ENCODE data around the gene ZNF45.
"Not testable (repeated sequence)": the region's sequence is repeated elsewhere in the genome, so short reads cannot be mapped to it uniquely, and the experiment has no call there.

Gene ZNF45

DNA sequence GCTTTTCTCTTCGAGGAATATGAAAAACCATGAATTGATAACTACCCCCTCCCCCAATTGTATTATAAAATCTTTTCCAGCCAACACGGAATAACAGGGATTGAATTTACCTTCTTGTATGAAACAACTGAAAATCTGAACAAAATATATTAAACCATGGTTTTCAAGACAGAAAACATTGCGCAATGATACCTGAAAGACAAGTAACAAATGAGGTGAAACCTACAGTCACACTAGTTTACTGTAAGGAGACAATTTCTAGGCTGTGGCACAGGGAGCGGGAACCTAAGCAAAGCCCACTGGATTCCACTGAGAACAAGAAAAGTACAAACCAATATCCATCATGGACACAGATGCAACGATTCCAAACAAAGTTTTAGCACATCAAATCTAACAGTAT, 54.6 kb downstream of the ZNF45 start:
- no peak overlapping the region for H3K4me3 Mint-ChIP-seq
- peaks cover 56 to 68% of the 10 kb centered on the region in 2 donors for H3K9me3 Mint-ChIP-seq
- H3K27me3 Mint-ChIP-seq, result no peaks in the 10 kb centered on the region
- ATAC-seq, result no peak
- no peak overlapping the region for H3K27ac Mint-ChIP-seq
- no peak for DNase-seq
- no peaks in the 10 kb centered on the region for H3K4me1 Mint-ChIP-seq

DNA sequence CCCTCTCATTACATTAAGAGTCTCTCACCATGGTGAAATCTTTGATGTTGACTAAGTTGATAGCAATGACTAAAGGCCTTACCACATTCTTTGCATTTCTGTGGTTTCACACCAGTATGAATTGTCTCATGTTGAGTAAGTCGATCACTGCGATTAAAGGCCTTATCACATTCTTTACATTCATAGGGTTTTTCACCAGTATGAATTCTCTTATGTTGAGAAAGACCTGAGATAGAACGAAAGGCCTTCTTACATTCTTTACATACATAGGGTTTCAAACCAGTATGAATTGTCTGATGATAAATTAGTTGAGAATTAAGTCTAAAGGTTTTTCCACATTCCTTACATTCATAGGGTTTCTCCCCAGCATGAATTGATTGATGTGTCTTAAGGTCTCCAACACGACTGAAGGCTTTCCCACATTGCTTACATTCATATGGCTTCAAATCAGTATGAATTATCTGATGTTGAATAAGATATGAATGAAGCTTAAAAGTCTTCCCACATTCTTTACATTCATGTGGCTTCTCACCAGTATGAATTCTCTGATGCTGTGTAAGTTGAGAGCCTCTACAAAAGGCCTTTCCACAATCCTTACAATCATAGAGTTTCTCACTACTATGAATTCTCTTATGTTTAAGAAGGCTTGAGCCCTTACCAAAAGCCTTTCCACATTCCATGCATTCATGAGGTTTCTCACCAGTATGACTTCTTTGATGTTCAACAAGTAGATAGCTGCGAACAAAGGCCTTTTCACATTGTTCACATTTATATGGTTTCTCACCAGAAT, 62.3 kb downstream of the ZNF45 start:
- DNase-seq (no peak), ATAC-seq (no peak)
- Mint-ChIP-seq H3K27me3 (no peaks in the 10 kb centered on the region), H3K9me3 (peaks cover 40 to 47% of the 10 kb centered on the region in 2 donors), H3K27ac (no peak overlapping the region), H3K4me3 (no peak overlapping the region), H3K4me1 (no peaks in the 10 kb centered on the region)

DNA sequence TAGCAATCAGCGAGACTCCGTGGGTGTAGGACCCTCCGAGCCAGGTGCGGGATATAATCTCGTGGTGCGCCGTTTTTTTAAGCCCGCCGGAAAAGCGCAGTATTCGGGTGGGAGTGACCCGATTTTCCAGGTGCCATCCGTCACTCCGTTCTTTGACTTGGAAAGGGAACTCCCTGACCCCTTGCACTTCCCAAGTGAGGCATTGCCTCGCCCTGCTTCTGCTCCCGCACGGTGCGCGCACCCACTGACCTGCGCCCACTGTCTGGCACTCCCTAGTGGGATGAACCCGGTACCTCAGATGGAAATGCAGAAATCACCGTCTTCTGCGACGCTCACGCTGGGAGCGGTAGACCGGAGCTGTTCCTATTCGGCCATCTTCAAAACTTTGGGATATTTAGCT, 68.2 kb downstream of the ZNF45 start:
- not testable (repeated sequence) for H3K4me3 Mint-ChIP-seq, H3K27me3 Mint-ChIP-seq, ATAC-seq, H3K4me1 Mint-ChIP-seq, DNase-seq, H3K27ac Mint-ChIP-seq
- peaks cover 20 to 34% of the 10 kb centered on the region in 2 donors for H3K9me3 Mint-ChIP-seq
